Keratinocyte (primary cell): ENCODE measurements around the gene XPC. TPM values are rescaled to one million over a fixed set of nuclear protein-coding genes. Genes with fewer than 3 reads are reported as not detected.

ENCODE experiments used
- DNase-seq: peaks from one replicate; pipeline ENCODE4 v3.0.0-alpha.2; 2011; ENCODE audit warnings: low read depth, missing footprints, low spot score
- FAIRE-seq: peaks from 2 replicates; lab custom pipeline; 2011; peaks lifted over from hg19 to GRCh38; lab: Jason Lieb, UNC
- H2AFZ ChIP-seq: 2 replicates; pipeline ENCODE4 v1.6.0; 2012; ENCODE audit warnings: low read length, control low read depth, inconsistent platforms; ENCODE audit not compliant: control insufficient read depth
- H3K27ac ChIP-seq: 2 replicates; pipeline ENCODE4 v1.5.1; 2011; ENCODE audit warnings: low read length; ENCODE audit not compliant: control insufficient read depth, insufficient read depth
- H3K27me3 ChIP-seq: 3 replicates; pipeline ENCODE4 v1.6.0; 2011; ENCODE audit warnings: low read length; ENCODE audit not compliant: control insufficient read depth, insufficient read depth; ENCODE audit errors: extremely low read depth
- H3K36me3 ChIP-seq, 2 experiments: 2 replicates in 1 of 2; 3 replicates in 1 of 2; pipeline ENCODE4 v1.5.1; 2011; ENCODE audit warnings: low read length in 2 of 2, mild to moderate bottlenecking in 1 of 2; ENCODE audit not compliant: control insufficient read depth in 2 of 2, insufficient read depth in 2 of 2; ENCODE audit errors: extremely low read depth in 1 of 2
- H3K4me1 ChIP-seq: 3 replicates; pipeline ENCODE4 v1.5.1; 2011; ENCODE audit warnings: low read length; ENCODE audit not compliant: control insufficient read depth, insufficient read depth; ENCODE audit errors: extremely low read depth
- H3K4me2 ChIP-seq: 3 replicates; pipeline ENCODE4 v1.6.0; 2011; ENCODE audit warnings: low read depth, low read length; ENCODE audit not compliant: control insufficient read depth, insufficient read depth; ENCODE audit errors: extremely low read depth
- H3K4me3 ChIP-seq, 3 experiments: fragments of 200-600 bp in 1 of 3; sonication (generic) in 1 of 3; 2 replicates in 2 of 3; 3 replicates in 1 of 3; pipeline ENCODE4 v1.5.1; 2011 to 2016; ENCODE audit warnings: low read length in 3 of 3, mild to moderate bottlenecking in 3 of 3, control low read depth in 2 of 3, inconsistent platforms in 1 of 3, low read depth in 1 of 3, mixed read lengths in 1 of 3, mixed run types in 1 of 3, moderate library complexity in 1 of 3; ENCODE audit not compliant: control insufficient read depth in 2 of 3, insufficient read depth in 2 of 3; ENCODE audit errors: extremely low read depth in 1 of 3
- H3K79me2 ChIP-seq: 2 replicates; pipeline ENCODE4 v1.6.0; 2012; ENCODE audit warnings: low read length; ENCODE audit not compliant: control insufficient read depth, insufficient read depth
- H3K9ac ChIP-seq: 3 replicates; pipeline ENCODE4 v1.6.0; 2011; ENCODE audit warnings: low read length; ENCODE audit not compliant: control insufficient read depth, insufficient read depth; ENCODE audit errors: extremely low read depth
- H3K9me1 ChIP-seq: 3 replicates; pipeline ENCODE4 v1.6.0; 2011; ENCODE audit warnings: low read length; ENCODE audit not compliant: control insufficient read depth, insufficient read depth; ENCODE audit errors: extremely low read depth
- H3K9me3 ChIP-seq: 2 replicates; pipeline ENCODE4 v1.5.1; 2012; ENCODE audit warnings: low read depth, low read length; ENCODE audit not compliant: control insufficient read depth
- H4K20me1 ChIP-seq: 3 replicates; pipeline ENCODE4 v1.6.0; 2011; ENCODE audit warnings: low read length; ENCODE audit not compliant: control insufficient read depth, insufficient read depth; ENCODE audit errors: extremely low read depth
- EZH2 ChIP-seq: IDR thresholded peaks from one replicate; pipeline ENCODE4 v1.6.1; 2012; ENCODE audit warnings: inconsistent platforms, mild to moderate bottlenecking, low read length, moderate library complexity
- dilution Hi-C: fragments of 300-500 bp; cut with MboI; formaldehyde crosslinking; loops from one replicate; pipeline ENCODE4 v1.7.0; 2020; ENCODE audit warnings: low sequenced_read_pairs; ENCODE audit not compliant: extremely low pct_ligation_motif_present
- polyA plus RNA-seq, 5 experiments: library from polyadenylated mRNA; depleted of rRNA in 3 of 5; stranded (reverse) in 3 of 5; stranded (forward) in 1 of 5; unstranded in 1 of 5; fragments of >200 nt; gene quantifications; 1 replicate in 1 of 5; 2 replicates in 3 of 5; 3 replicates in 1 of 5; pipeline versions ENCODE4 v1.2.1 to v1.2.3, GENCODE V29; 2011 to 2012; ENCODE audit warnings: missing spikeins in 2 of 5, low read depth in 1 of 5, low replicate concordance in 1 of 5
- TF ChIP-seq, protein P1 (sequence below), 3 experiments: IDR thresholded peaks in 1 of 3; conservative IDR thresholded peaks in 1 of 3; optimal IDR thresholded peaks in 1 of 3; 2 replicates in 2 of 3; 3 replicates in 1 of 3; pipeline versions ENCODE3 to v1.5.1; 2011; ENCODE audit warnings: low read length in 3 of 3, mild to moderate bottlenecking in 3 of 3, moderate library complexity in 2 of 3, control low read depth in 1 of 3, inconsistent platforms in 1 of 3; ENCODE audit not compliant: insufficient read depth in 2 of 3; ENCODE audit errors: extremely low read depth in 1 of 3

The XPC gene
- polyA plus RNA-seq, 1 donor (not counting 4 experiments of a cell fraction or from before 2014, with no cell fraction given), result 24.9 TPM

DNA sequence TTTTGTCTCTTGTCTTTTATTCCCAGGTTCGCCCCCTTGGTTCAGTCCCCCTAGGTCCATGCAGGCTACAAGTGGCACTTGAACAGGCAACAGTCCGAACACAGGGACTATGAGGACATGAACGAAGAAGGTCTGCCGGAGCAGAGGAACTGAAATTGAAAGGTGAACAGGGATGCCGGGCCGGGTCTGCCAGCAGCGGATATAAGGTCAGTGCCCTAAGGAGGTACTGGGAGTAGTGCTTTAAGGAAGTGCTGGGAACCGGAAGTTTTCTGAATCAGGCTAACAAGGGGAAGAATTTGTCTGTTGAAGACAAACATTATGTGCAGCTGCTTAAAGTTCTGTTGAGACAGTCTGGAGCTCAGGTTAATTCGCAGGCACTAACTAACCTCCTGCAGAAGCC is 47.0 kb upstream of the XPC start:
- Histone ChIP-seq H3K4me1 (peaks cover 25% of the 10 kb centered on the region), H3K9me3 (no peaks in the 10 kb centered on the region), H3K79me2 (no peaks in the 10 kb centered on the region), H3K27me3 (no peaks in the 10 kb centered on the region), H3K9ac (no peak overlapping the region), H3K4me2 (no peak overlapping the region), H4K20me1 (no peaks in the 10 kb centered on the region), H2AFZ (no peak overlapping the region), H3K9me1 (no peaks in the 10 kb centered on the region), H3K4me3 (no peak overlapping the region), H3K36me3 (no peaks in the 10 kb centered on the region), H3K27ac (no peak overlapping the region)
- TF ChIP-seq, protein P1, sequence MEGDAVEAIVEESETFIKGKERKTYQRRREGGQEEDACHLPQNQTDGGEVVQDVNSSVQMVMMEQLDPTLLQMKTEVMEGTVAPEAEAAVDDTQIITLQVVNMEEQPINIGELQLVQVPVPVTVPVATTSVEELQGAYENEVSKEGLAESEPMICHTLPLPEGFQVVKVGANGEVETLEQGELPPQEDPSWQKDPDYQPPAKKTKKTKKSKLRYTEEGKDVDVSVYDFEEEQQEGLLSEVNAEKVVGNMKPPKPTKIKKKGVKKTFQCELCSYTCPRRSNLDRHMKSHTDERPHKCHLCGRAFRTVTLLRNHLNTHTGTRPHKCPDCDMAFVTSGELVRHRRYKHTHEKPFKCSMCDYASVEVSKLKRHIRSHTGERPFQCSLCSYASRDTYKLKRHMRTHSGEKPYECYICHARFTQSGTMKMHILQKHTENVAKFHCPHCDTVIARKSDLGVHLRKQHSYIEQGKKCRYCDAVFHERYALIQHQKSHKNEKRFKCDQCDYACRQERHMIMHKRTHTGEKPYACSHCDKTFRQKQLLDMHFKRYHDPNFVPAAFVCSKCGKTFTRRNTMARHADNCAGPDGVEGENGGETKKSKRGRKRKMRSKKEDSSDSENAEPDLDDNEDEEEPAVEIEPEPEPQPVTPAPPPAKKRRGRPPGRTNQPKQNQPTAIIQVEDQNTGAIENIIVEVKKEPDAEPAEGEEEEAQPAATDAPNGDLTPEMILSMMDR (optimal IDR thresholded peaks at IDR 0.05 in 1 of 3, IDR thresholded peaks at IDR 0.05 in 1 of 3, conservative IDR thresholded peaks at IDR 0.05 in 1 of 3; ENCODE audit: extremely low read depth in 1 of 3, insufficient read depth in 2 of 3, low read length in 3 of 3), result no peak
- no peak for TF ChIP-seq EZH2
- FAIRE-seq (no peak), DNase-seq (no peak)
- dilution Hi-C loops, result no loop called here

DNA sequence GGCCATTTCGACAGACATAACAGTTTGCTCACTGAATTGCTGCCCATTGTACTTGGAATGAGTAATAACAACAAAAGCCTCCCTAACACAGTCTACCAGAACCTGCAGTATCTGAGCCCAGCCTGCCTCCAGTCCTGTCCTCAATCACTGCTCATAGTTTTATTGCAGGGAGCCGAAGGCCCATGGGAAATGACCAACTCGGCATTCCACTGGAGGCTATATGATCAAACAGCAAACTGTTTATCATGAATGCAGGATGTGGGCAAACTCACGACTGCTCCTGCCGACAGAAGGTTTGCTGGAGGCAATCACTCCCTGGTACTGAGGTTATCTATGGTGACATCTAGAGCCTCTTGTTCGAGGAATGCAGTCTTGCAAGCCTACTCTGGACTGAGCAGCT is 46.5 kb upstream of the XPC start:
- FAIRE-seq, result no peak
- no peak overlapping the region for H3K4me2 ChIP-seq
- H3K36me3 ChIP-seq, result no peaks in the 10 kb centered on the region
- no peaks in the 10 kb centered on the region for H3K79me2 ChIP-seq
- no peak overlapping the region for H3K4me3 ChIP-seq
- no peak overlapping the region for H3K9ac ChIP-seq
- H3K9me1 ChIP-seq, result no peaks in the 10 kb centered on the region
- peaks cover 25% of the 10 kb centered on the region for H3K4me1 ChIP-seq
- dilution Hi-C loops, result no loop called here
- DNase-seq, result no peak
- no peak overlapping the region for H3K27ac ChIP-seq
- H4K20me1 ChIP-seq, result no peaks in the 10 kb centered on the region
- no peaks in the 10 kb centered on the region for H3K27me3 ChIP-seq
- no peaks in the 10 kb centered on the region for H3K9me3 ChIP-seq
- TF ChIP-seq EZH2, result no peak
- TF ChIP-seq, protein P1 (optimal IDR thresholded peaks at IDR 0.05 in 1 of 3, IDR thresholded peaks at IDR 0.05 in 1 of 3, conservative IDR thresholded peaks at IDR 0.05 in 1 of 3; ENCODE audit: extremely low read depth in 1 of 3, insufficient read depth in 2 of 3, low read length in 3 of 3), result no peak
- H2AFZ ChIP-seq, result no peak overlapping the region
